GM19099 (cell line): Measurements from ENCODE around the gene SLC6A3.

ENCODE experiments used
- POLR2A ChIP-seq: IDR thresholded peaks from 3 replicates; pipeline ENCODE4 v1.6.1; 2011; ENCODE audit warnings: low read depth; ENCODE audit not compliant: insufficient read length; ENCODE audit errors: extremely low read depth

The SLC6A3 gene

DNA sequence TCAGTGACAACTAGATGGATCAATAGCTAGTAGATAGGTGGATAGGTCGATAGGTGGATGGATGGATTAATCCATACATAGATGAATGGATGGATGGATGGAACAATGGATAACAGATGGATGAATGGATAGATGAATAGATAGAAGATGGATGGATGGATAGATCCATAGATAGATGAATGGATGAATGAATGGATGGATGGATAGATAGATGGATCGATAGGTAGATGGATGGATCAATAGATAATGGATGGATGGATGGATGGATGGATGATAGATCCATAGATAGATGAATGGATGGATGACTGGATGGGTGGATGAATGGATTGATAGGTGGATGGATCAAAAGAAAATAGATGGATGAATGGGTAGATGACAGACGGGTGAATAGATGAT, 5.1 kb downstream of the SLC6A3 start:
- TF ChIP-seq POLR2A: no peak

DNA sequence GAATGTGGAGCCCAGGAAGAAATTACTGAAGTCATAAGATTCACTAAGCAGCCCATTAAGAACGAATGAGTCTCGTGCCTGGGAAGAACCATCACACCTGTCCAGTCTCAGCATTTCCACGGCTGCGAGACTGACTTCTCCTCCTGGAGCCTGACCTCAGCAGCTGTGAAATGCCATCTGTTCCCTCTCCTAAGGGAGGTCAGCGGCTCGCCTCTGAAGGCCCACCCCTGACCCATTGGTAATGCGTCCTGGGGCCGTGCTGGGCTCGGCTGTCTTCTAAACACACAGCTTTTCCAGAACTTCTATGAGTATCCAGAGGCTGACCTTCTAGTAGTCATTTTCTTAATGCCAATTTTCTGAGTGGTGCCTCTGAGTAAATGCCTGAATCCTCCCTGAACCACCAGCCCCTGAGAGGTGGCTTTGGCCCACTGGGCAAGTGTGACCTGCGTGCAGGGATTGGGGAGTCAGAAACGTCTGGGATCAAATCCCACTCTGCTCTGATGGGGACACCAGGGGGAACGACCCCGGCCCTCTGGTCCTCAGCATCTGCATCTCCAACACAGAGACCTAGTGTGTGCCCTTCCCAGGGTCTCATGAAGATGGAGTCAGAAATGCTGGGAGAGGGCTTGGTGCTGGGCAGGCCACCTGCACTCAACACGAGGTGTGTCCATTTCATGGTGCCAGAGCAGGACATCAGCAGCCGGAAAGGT, 5.7 kb downstream of the SLC6A3 start:
- TF ChIP-seq POLR2A: no peak

DNA sequence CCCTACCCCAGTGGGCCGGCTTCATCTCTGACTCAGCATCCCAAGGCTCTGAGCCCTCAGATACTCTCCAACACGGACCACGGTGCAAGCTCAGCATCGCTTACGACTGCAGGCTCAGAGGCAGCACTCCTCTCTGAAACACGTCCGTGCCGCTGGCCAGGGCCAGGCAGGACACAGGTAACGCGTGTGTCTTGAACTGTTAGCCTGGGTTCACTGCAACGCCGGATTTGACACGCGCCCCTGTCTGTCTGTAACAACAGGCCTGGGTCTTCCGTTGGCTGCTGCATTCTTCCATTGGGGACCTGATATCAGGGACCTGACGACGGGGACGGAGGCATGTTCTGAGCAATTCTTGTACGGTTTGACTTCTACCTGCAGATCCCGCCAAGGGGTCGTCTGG, 6.4 kb downstream of the SLC6A3 start:
- no peak for TF ChIP-seq POLR2A

DNA sequence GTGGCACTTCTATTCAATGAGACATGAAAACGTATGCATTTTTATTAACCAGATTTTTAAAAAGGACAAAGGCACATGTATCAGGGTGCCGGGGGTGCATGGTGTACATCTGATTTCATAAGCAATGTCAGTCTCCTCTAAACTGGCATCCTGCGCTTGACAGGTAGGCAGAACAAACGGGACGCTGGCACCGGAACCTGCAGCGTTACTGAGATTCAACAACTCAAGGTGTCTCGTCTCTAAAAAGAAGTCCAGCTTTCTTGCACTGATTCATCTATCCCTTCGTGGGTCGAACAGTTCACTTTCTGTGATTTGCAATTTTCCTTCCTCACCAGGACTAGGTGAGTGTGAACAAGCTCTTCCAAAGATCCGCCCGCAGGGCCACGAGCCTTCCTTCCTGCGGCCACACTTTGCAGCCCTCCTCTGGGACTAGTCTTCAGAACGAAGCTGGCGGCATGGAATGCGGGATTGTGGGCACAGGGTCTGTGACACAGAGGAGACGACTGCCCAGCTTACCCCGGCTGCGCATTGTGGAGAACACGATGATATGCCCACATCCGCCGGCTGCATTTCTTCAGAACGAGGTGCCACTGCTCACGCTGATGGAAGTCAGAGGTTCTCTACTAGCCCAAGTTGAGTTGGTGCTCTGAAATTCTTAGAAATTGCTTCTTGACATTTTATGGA, 7.2 kb downstream of the SLC6A3 start:
- no peak for TF ChIP-seq POLR2A

DNA sequence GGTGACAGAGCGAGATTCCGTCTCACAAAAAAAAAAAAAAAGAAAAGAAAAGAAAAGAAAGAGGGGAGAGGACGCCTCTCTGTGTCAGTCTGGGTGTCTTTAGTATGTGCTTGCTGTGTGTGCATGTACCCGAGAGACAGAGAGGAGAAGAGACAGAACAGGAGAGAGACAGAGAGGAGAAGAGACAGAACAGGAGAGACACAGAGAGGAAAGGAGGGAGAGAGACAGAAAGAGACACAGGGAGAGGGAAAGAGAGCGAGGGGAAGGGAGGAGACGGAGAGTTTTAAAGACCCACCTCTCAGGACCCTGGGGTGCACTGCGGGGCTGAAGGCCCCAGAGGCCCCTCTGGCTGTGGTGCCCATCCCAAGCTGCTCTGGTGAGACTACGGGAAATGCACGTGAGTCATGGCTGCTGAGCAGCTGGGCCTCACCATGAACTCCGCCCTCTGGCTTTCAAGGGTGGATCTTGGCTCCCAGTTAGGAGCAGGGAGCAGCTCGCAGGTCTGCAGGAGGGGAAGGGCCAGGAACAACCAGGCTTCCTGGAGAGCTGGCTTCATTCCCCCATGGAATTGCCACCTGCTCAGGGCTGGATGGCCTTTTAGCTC, 7.9 kb downstream of the SLC6A3 start:
- no peak for TF ChIP-seq POLR2A

DNA sequence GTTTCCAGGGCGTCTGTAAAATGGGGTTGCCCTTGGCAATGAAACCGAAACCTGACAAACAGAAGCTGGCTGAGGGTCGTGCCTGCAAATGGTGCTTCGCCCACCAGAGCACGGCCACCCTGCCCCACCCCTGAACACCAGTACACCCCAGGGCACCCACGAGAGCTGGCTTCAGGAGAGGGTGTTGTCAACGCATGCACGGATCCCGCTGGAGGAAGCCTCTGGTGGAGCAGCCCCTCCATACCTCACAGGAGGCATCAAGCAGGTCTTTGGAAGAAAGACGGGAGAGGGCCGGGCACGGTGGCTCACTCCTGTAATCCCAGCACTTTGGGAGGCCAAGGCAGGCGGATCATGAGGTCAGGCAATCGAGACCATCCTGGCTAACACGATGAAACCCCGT, 8.6 kb downstream of the SLC6A3 start:
- TF ChIP-seq POLR2A: no peak

DNA sequence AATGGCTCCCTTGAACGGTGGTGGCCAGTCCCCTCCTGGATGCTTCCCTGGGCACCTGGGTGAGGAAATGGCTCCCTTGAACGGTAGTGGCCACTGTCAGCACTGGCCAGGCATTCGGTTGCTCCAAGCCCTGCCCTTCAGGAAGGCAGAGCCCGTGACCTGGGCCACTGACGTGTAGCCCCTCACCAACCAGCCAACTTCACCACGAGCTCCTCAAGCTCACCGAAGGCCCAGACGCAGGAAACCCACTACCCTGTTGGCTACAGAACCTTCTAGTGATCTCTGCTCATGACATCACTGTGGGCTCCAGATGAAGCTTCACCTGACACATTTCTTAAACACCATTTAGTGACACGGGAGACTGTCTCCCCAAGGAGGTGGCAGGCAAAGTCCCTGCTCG, 9.2 kb downstream of the SLC6A3 start:
- no peak for TF ChIP-seq POLR2A

DNA sequence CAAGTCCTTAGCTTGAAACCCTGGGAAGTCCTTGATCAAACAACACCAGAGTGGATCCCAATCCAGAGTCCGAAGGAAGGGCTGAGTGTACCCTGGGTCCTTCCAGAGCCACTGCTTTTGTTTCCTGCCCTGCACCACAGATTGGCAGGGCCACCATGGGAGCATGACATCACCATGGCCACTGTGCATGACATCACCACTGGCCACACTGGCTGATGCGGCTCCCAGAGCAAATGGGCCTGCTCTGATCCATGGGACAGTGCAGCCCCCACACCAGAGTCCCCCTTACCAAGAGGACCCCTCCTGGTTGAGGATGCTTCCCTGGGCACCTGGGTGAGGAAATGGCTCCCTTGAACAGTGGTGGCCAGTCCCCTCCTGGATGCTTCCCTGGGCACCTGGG, 9.9 kb downstream of the SLC6A3 start:
- TF ChIP-seq POLR2A: no peak

DNA sequence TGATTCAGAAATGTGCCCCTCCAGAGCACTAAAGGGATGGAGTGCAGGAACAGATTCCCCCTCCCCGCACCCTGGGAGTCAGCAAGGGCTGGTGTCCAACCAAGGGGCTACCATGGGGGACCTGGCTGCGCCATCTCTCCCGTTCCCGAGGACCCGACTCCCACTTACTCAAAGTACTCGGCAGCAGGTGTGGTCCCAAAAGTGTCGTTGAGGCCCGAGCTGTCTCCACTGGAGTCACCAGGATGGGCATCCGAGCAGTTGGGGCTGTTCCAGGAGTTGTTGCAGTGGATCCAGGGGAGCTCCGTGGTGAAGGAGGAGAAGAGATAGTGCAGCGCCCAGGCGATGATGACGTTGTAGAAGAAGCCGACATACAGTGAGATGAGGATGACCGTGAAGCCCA, 12.9 kb downstream of the SLC6A3 start:
- TF ChIP-seq POLR2A: no peak

DNA sequence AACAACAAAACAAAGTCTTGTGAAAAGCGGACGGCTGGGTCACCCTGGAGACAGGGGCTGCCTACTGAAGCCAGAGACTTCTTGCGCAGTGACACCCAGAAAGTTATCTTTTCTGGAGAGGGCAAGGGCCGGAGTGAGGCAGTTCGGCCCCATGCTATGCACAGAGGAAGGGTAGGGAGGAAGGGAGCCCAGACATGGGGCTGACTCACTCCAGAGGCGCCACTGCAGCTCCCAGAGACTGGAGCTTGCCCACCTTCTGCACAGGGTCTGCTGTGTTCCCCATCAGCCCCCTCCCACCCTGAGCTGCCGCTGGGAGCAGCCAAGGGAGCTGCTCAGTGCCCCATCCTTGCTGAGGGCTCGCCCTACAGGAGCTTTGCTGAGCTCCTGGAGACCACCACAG, 13.3 kb downstream of the SLC6A3 start:
- TF ChIP-seq POLR2A: no peak

DNA sequence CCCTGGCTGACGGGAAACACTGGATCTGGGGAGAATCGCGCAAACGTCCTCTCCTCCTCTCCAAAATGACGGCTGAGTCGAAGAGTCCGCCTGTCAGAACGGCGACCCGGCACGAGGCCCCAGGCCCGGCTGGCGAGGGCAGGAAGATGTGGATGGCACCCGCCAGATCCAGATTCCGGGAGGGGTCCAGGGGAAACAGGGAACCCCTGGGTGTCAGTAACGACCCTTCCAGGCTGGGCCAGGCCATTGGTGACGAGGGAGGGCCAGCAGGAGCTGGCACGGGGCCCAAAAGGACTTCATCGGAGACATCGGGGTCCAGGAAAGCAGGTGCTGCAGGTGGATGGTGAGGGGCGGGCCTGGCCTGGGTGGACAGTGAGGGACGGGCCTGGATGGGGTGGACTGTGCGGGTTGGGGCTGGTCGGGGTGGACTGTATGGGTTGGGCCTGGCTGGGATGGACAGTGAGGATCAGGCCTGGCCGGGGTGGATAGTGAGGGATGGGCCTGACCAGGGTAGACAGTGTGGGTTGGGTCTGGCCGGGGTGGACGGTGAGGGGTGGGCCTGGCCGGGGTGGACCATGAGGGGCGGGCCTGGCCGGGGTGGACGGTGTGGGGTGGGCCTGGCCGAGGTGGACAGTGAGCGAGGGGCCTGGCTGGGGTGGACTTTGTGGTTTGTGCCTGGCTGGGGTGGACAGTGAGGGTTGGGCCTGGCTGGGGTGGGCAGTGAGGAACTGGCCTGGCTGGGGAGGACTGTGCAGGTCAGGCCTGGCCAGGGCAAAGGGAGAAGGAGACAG, 14.0 kb downstream of the SLC6A3 start:
- no peak for TF ChIP-seq POLR2A

DNA sequence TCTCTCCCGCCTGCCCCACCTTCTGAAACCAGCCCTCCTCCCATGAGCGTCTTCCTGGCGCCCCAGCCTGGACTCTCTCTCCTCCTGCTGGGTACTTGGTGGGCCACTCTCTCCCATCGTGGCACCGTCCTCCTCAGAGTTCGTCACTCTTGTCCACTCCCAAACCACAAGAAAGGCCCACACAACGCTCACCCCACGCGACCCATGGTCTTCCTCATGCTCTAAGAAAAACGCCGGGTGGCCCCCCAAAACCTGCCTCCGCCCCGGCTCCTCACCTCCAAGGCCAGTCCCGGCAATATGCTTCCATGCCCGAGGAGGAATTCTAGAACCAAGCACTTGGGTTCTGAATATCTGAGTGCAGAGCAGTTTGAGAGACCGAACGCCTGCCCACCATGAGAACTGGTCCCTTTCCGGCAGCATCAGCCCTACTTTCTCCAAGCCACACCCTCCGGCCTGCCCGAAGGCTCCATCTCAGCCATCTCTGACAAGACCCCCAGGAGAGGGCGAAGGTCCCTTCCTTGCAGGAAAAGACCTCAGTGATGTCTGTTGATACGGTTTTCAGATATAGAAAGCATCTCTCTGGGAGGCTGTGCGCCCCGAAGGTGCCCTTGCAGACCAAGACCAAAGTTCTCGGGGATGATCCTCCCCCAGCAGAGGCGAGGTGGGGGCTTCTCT, 15.0 kb downstream of the SLC6A3 start:
- TF ChIP-seq POLR2A: no peak

DNA sequence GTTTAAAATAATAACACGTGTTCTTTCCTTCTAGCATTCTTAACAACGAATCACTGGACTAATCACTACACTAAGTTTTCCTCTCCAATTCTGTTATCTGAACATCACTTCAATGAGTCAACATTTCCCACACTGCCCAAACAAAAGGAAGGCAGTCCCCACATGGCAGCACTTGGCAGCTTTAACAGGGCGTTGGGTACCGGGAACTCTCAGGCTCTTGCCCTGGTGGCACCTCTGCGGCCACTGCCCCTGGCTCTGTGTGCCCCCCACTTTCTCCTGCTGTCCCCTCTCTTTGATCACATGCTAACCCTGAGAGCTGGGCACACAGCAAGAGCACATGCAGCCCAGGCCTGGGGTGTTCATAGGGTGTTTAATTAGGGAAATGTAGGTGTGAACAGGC, 15.7 kb downstream of the SLC6A3 start:
- TF ChIP-seq POLR2A: no peak

DNA sequence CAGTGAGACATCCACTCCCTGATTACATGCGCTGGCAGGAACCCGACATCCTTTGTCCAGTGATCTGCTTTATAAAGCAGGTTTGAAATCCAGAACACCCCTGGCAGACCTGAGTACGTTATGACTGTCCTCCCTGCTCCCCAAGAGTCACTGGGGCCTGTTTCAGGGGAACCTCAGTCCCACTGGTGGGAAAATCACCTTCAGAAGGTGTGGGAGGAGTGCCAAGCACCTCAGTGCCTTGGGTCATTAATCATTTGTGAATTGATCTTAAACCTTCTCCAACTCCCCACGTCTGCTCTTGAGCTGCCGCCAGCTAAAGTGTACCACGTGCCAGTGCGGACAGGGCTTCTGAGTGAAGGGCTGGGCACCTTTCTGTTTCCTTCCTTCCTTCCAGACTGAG, 16.2 kb downstream of the SLC6A3 start:
- no peak for TF ChIP-seq POLR2A

DNA sequence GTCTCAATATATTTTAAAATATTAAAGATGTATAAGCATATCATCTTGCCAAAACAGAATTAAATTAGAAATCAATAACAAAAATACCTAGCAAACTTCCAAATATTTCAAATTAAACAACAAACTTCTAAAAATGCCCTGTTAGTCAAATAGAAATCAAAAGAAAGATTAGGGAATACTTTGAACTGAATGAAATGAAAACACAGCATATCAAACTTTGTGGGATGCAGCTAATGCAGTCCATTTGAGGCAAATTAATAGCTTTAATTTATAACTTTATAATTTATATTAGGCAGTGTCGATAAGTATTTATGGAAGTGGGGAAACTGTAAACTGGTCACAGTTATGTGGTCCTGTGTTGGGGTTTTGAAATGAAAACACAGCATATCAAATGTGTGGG, 17.1 kb downstream of the SLC6A3 start:
- TF ChIP-seq POLR2A: no peak
